HG02973 (cell line): ENCODE results near the gene MISP.
"Not testable (repeated sequence)": the region's sequence is repeated elsewhere in the genome, so short reads cannot be mapped to it uniquely, and the experiment has no call there.

ENCODE experiments used
- ATAC-seq: cut with Tn5 transposase; IDR thresholded peaks from one replicate; pipeline ENCODE4 v1.9.1; 2021; ENCODE audit warnings: moderate library complexity; ENCODE audit not compliant: unreplicated experiment

MISP gene

DNA sequence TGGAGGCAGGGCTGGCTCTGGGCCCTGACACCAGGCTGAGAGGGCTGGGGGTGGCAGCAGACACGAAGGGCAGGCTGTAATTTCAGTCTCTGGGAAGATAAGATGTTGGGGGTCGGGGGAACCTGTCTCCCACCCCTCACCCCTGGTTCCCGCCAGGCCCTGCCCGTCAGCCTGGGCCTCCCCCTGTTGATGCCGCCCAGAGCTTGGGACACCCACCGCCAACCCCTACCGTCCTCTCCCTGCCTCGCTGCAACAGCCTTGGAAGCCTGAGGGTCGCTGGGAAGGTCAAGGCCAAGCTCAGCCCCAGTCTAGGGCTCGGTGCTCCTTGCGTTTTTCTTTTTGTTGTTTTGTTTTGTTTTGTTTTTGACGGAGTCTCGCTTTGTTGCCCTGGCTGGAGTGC is 27.7 kb upstream of the MISP start:
- no peak for ATAC-seq

DNA sequence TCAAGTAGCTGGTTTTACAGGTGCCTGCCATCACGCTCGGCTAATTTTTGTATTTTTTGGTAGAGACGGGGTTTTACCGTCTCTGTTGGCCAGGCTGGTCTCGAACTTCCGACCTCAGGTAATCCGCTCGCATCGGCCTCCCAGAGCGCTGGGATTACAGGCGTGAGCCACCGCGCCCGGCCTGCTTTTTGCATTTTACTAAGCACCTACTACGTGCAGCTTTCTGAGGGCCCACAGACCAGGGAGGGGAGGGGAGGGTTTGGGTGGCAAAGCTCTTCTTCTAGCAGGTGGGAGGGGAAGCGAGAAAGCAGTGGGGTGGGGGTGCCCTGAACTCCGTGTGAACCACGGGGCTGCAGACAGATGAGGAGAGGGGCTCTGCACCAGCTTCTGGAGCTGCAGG is 27.2 kb upstream of the MISP start:
- no peak for ATAC-seq

DNA sequence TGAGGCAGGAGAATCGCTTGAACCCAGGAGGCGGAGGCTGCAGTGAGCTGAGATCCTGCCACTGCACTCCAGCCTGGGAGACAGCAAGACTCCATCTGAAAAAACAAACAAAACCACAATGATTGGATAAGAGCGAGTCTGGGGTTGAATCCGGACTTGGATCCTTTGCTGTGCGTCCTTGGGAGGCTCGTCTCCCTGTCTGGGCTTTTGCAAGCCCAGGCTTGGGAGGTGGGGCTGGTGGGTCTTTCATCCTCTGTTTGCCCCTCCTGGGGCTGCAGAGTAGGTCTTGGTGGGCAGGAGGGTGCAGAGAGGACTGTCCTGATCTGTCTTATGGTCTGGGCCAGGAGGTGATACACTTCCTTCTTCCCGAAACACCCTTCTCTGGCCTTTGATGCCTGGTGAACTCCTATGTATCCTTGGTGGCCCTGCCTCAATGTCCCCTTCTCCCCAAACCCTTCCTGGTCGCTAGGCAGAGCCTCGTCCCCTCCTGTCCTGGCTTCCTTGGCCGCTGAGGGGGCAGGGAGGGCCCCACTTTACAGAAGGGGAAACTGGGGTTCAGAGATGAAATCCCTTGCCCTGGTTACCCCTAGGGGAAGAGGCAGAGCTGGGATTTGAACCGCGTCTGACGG is 25.3 kb upstream of the MISP start:
- no peak for ATAC-seq

DNA sequence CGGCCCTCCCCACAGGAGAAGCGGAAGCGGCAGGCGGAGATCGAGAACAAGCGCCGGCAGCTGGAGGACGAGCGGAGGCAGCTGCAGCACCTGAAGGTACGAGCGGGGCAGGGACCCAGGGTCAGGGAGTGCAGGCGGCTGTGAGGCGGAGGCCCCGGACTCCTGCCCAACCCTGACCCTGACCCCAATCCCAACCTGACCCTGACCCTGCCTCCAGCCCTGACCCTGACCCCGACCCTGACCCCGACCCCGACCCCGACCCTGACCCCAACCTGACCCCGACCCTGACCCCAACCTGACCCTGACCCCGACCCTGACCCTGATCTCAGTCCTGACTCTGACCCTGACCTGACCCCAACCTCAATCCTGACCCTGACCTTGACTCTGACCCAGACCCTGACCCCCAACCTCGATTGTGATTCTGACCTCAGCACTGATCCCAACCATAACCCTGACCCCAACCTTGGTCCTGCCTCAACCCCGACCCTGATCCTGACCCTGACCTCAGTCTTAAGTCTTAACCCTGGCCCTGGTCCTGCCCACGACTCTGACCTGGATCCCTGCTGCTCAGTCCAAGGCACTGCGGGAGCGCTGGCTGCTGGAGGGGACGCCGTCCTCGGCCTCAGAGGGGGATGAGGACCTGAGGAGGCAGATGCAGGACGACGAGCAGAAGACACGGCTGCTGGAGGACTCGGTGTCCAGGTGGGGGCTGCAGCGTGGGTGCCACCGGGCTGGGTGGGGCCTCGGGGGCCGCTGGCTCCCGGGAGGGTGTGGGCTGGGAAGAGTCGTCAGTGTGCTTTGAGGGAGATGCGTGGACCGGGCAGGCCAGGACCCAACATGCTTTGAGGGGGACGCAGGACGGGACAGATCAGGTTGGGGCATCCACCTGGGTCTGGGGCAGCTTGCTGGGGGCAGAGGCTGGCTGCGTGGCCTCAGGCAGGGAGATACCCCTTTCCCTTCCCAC is 23.6 kb upstream of the MISP start:
- no peak for ATAC-seq

DNA sequence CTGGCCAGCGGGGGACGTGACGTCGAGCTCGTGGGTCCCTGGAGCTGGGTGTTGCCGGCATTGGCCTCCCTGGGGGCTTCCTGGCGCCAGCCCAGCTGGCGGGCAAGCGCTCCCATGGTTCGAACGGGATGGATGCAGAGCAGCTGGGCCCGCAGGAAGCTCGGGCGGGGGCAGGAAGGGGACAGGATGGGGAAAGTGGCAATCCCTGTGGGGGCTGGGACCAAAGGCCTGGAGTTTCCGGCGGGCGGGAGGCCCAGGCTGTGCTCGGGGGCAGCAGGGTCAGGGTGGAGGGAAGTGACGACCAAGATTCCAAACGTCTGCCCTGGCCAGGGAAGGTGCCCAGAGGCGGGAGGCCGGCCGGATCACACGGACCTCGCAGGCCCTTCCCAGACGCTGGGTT is 22.9 kb upstream of the MISP start:
- ATAC-seq: no peak

DNA sequence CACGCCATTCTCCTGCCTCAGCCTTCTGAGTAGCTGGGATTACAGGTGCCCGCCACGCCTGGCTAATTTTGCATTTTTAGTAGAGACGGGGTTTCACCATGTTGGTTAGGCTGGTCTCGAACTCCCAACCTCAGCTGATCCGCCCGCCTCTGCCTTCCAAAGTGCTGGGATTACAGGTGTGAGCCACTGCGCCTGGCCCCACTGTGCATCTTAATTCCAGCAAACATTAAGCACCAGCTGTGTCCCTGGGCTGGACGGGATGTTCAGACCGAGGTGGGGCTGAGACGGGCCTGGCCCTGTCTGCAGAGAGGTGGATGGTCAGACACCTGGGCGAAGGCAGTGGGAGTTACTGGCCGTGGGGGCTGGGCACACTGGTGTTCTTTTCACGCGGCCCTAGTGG is 21.3 kb upstream of the MISP start:
- not testable (repeated sequence) for ATAC-seq

DNA sequence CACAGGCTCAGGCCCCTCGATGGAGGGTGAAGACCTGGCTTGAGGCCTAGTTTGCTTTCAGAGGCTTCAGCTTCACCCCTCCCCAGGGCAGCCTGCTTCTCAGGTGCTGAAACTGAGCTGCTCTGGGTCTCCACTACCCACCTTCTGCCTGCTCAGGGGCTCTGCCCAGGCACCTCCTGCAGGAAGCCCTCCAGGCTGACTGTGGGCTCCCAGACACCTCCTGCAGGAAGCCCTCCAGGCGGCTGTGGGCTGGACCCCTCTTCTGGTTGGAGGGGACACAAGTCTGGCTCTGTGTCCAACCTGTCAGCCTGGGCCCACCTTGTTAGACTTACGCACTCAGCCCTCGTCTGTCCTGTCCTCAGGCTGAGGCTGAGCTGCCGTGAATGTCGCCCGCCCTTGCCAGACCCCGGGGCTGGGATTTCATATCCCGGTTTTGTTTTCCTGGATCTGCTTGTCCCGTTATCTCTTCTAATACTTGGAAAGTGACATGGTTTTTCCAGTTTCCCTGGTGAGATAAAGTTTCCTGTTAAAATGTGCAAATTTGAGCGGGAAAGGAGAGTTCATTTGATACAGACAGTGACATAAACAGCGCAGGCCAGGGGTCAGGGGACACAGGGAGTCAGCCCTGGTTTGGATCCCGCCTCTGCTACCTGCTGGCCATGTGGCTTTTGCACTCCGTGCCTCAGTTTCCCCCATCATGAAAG is 20.8 kb upstream of the MISP start:
- no peak for ATAC-seq

DNA sequence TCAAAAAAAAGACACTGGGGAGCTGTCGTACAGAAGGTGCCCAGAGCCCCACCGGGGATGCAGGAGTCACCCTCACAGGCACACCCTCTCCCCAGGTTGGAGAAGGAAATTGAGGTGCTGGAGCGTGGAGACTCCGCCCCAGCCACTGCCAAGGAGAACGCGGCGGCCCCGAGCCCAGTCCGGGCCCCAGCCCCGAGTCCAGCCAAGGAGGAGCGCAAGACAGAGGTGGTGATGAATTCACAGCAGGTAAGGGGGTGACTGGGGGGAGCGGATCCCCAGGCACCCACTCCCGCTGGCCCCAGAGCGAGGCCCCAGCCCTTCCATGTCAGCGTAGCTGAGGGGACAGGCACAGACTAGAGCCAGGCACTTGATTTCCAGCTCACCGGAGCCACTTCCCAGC is 19.9 kb upstream of the MISP start:
- ATAC-seq: no peak

DNA sequence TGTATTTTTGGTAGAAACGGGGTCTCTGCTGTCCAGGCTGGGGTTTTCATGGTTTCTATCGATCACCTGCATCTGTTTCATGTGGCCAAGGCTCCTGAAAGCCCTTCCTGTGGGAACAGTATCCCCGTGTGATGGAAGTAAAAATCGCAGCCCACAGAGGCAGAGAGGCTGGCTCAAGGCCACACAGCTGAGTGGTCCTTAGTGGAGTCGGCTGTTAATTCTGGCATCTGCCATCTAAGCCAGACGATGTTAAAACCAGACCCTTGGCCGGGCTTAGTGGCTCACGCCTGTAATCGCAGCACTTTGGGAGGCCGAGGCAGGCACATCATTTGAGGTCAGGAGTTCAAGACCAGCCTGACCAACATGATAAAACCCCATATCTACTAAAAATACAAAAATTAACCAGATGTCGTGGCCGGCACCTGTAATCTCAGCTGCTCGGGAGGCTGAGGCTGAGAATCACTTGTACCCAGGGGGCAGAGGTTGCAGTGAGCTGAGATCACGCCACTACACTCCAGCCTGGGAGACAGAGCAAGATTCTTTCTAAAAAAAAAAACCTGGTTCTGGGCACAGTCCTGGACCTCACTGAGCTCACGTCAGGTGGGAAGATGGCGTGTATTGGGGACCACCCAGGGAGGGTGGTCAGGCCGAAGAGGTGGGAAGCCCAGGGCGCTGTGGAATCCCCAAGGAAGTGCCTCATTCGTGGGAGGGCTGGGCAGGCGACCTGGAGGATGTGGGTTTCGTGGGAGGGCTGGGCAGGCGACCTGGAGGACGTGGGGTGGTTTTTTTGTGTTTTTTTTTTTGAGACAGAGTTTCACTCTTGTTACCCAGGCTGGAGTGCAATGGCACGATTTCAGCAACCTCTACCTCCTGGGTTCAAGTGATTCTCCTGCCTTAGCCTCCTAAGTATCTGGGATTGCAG is 18.5 kb upstream of the MISP start:
- no peak for ATAC-seq

DNA sequence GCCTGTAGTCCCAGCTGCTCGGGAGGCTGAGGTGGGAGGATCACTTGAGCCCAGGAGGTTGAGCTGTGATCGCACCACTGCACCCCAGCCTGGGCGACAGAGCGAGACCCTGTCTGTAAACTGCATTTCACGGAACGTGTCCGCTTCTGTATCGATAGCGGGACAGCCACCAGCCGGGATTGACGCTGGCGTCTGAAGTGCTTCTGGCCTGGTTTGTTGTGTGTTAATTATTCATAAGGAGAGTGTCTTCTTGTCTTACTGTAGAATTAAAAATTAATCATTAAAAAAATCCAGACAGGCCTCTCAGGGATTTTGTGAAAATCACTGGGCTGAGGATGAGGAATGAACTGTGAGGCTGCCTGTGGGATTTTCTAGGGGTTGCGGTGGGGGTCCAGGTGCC is 16.2 kb upstream of the MISP start:
- no peak for ATAC-seq

DNA sequence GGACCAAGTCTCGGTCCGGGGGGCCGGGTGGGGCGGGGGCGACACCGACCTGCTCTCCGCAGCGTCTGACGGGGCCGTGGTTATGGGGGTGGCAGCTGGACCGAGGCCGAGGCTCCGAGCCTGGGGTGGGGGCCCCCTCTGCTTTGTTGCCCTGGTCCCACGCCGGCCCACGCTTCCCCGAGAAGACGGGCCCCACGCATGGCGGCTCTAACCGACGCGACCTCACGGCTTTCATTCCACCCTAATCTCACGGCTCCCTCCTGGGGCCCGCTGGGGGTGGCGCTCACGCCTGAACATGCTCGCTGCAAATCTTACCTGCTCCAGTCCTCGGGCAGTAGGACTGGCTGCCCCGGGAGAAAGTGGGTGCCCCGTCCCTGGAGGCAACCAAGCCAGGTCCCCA is 14.8 kb upstream of the MISP start:
- ATAC-seq: no peak

DNA sequence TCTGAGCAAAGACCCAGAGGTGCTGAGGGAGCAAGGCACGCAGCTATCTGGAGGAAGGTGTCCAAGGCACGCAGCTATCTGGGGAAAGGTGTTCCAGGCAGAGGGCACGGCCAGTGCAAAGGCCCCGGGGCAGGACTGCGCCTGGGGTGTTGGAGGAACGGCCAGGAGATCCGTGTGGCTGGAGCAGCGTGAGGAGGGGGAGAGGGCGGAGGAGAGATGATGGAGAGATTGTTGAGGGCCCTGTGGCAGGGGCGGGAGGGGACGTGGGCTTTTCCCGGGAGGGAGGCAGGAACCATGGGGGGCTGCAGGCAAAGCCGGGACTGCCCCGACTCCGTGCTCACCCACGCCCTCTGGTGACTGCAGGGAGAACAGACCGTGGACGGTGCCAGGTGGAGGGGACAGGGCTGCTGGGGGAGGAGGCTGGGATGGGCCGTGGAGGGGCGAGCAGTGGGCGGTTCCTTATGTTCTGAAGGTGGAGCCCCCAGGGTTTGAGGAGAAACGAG is 13.3 kb upstream of the MISP start:
- no peak for ATAC-seq

DNA sequence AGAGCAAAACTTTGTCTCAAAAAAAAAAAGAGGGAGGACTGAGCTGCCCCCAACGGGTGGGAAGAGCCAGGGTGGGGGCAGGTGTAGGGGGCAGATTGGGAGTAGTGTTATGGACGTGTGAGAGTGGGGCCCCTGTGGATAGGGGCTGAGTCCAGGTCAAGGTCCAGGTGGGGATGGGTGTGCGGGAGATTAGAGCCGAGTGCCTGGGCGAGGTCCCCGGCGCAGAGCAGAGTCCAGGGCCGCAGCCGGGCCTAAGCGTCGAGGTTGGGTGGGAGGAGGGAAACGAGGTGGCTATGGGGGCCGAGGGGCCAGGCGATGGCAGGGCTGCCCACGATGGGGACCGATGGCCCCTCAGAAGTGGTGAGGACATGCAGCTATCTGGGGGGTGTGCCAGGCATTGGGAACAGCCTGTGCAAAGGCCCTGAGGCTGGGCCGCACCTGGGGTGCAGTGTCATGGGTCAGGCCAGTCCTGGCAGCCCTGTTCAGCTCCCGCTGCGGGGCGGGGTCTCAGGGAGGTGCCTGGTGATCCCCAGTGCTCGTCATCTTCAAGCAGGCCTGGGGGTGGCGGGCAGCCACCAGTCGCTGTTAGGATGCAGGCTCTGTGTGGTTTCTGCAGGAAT is 12.3 kb upstream of the MISP start:
- no peak for ATAC-seq

DNA sequence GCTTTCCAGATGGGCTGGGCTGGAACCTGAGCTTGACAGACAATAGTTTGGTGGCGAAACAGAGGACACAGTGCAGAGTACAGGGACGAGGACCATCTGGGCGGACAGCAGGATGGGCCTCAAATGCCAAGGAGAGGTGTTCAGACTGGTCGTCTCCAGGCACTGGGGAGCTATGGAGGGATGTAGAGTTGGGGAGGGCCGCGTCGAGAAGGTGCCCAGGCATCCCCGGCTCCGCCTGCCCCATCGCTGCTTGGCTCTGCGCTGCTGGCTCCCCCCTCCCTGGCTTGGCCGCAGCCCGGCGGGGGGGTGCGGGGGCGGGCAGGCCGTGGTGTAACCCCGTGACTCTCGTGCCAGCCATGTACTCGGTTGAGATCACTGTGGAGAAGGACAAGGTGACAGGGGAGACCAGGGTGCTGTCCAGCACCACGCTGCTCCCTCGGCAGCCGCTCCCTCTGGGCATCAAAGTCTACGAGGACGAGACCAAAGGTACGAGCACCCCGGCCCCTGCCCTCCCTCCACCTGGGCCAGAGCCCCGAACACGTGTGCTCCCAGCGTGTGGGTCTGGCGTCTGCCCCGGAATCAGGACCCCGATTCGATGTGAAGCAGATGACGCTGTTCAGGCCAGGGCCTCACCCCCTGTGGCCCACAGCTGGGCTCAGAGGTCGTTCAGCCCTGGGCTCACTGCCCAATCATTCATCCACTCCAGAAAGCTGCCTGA is 10.8 kb upstream of the MISP start:
- ATAC-seq: no peak

DNA sequence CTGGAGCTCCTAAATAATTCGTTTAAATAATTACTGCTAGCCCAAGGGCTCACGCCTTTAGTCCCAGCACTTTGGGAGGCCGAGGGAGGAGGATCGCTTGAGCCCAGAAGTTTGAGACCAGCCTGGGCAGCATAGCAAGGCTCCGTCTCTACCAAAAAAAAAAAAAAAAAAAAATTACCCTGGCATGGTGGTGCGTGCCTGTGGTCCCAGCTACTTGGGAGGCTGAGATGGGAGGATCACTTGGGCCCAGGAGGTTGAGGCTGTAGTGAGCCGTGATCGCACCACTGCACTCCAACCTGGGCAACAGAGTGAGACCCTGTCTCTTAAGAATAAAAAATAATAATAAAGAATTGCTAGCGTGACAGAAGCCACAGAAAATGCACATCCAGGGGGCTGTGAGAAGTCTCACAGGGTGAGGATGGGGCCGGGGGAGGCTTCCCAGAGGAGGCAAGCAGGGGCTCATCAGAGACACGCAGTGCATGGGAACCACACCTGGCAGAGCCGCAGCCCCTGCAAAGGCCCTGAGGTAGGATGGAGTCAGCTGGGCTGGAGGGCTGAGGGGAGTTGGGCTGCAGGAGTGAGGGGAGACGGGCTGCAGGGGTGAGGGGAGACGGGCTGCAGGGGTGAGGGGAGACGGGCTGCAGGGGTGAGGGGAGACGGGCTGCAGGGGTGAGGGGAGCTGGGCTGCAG is 10.0 kb upstream of the MISP start:
- not testable (repeated sequence) for ATAC-seq

DNA sequence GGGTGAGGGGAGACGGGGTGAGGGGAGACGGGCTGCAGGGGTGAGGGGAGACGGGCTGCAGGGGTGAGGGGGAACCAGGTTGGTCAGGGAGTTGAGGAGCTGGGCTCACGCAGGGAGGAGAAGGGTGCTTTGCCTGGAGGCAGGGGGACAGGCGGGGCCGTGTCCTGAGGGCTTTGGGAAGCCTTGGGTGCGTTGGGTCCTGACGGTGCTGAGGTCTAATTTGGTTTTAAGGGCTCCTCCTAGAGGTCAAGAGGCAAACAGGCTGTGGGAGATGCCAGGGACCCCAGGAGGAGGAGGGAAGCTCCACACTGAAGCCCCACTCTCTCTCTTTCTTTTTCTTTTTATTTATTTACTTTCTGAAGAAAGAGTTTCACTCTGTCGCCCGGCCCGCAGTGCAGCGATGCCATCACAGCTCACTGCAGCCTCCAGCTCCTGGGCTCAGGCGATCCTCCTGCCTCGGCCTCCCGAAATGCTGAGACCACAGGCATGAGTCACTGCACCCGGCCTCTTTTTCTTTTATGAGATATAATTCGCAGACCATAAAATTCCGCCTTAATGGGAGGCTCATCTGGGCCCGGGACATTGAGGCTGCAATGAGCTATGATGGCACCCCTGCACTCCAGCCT is 9.3 kb upstream of the MISP start:
- no peak for ATAC-seq

DNA sequence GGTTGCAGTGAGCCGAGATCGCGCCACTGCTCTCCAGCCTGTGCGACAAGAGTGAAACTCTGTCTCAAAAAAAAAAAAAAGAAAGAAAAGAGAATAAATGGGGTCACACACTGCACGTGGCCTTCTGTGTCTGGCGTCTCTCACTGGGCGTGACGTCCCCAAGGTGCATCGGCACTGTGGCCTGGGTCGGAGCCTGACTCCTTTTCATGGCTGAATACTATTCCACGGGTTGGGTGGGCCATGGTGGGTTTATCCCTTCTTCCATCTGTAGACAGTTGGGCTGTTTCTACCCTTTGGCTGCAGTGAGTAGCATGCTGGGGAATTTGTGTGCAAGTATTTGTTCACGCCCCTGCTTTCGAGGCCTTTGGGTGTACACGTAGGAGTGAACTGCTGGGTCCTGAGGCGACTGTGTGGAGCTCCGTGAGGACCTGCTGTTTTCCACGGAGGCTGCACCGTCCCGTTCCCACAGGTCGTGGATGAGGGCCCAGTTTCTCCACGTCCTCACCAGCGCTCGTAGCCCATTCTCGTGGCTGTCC is 8.3 kb upstream of the MISP start:
- ATAC-seq: no peak

DNA sequence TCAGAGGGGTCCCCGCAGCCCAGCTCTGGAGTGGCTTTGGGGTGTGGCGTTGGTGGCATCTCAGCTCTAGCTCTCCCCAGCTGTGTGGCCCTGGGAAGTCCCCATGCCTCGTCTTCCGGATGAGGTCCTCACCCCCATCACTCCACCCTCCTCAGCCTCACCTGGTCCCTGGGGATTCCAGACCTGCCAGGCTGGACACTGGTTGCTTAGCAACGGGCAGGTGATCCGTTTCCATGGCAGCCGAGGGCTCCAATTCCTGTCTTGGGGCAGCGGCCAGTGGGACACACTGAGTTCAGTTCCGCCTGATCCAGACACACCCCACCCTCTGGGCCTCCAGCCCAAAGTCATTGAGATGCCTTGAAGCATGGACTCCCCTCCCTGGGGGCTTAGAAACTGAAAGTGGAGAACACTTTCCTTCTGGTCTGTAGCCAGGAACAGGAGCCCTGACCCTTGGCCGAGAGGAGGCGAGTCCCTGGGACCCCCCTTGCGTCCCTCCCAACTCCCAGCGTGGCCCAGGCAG is 7.7 kb upstream of the MISP start:
- no peak for ATAC-seq
